ENCODE results near the gene JUN.
A peak's percentile ranks its signal among the peaks of the same experiment; 100 is the strongest.

Gene JUN

DNA sequence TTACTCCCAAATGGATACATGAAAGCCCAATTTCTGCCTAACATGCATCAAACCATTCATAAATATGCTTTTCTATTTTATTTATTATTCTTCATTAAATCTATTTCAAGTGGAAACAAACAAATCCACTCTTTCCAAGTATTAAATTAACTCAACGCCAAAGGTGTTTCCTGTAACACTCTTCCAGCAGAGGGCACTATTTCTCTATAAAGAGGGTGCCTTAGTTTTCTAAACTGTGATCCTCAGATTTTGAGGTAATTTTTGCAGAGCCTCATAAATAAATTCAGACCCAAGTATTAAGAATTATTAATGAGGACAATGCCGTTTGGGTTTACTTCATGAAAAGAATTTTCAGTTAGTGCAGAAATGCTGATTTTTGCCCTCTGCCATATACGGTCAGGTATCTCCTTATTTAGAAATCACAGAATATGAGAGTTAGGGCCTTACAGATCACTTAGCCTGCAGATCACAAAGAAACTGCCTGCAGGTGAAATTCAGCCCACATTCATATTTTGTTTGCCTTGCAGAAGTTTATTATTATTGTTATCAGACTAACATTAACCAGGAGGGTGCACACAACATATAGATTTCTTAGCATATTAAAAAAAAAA lies 43.9 kb downstream of the JUN start:
- POLR2A ChIA-PET = no interaction called here
- TF ChIP-seq ZNF654 (tag by site-specific recombination; IDR thresholded peaks at IDR 0.05; ENCODE audit: low read depth) = peak; percentile 87
- TF ChIP-seq, protein P1, sequence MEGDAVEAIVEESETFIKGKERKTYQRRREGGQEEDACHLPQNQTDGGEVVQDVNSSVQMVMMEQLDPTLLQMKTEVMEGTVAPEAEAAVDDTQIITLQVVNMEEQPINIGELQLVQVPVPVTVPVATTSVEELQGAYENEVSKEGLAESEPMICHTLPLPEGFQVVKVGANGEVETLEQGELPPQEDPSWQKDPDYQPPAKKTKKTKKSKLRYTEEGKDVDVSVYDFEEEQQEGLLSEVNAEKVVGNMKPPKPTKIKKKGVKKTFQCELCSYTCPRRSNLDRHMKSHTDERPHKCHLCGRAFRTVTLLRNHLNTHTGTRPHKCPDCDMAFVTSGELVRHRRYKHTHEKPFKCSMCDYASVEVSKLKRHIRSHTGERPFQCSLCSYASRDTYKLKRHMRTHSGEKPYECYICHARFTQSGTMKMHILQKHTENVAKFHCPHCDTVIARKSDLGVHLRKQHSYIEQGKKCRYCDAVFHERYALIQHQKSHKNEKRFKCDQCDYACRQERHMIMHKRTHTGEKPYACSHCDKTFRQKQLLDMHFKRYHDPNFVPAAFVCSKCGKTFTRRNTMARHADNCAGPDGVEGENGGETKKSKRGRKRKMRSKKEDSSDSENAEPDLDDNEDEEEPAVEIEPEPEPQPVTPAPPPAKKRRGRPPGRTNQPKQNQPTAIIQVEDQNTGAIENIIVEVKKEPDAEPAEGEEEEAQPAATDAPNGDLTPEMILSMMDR (tag by site-specific recombination; IDR thresholded peaks at IDR 0.05) = peak; percentile 39; the same call in 1 of the 2 replicates
- TF ChIP-seq ZNF335 (tag by site-specific recombination; conservative IDR thresholded peaks at IDR 0.05) = no peak
- TF ChIP-seq ZNF214 (tag by site-specific recombination; IDR thresholded peaks at IDR 0.05; ENCODE audit: borderline replicate concordance) = no peak
- no peak for TF ChIP-seq ZNF404 (tag by site-specific recombination; IDR thresholded peaks at IDR 0.05)
- TF ChIP-seq, protein P2, sequence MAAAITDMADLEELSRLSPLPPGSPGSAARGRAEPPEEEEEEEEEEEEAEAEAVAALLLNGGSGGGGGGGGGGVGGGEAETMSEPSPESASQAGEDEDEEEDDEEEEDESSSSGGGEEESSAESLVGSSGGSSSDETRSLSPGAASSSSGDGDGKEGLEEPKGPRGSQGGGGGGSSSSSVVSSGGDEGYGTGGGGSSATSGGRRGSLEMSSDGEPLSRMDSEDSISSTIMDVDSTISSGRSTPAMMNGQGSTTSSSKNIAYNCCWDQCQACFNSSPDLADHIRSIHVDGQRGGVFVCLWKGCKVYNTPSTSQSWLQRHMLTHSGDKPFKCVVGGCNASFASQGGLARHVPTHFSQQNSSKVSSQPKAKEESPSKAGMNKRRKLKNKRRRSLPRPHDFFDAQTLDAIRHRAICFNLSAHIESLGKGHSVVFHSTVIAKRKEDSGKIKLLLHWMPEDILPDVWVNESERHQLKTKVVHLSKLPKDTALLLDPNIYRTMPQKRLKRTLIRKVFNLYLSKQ (tag by site-specific recombination; IDR thresholded peaks at IDR 0.05; ENCODE audit: borderline replicate concordance) = no peak
- TF ChIP-seq ZBTB48 (tag by site-specific recombination; IDR thresholded peaks at IDR 0.05) = no peak
- TF ChIP-seq, protein P3, sequence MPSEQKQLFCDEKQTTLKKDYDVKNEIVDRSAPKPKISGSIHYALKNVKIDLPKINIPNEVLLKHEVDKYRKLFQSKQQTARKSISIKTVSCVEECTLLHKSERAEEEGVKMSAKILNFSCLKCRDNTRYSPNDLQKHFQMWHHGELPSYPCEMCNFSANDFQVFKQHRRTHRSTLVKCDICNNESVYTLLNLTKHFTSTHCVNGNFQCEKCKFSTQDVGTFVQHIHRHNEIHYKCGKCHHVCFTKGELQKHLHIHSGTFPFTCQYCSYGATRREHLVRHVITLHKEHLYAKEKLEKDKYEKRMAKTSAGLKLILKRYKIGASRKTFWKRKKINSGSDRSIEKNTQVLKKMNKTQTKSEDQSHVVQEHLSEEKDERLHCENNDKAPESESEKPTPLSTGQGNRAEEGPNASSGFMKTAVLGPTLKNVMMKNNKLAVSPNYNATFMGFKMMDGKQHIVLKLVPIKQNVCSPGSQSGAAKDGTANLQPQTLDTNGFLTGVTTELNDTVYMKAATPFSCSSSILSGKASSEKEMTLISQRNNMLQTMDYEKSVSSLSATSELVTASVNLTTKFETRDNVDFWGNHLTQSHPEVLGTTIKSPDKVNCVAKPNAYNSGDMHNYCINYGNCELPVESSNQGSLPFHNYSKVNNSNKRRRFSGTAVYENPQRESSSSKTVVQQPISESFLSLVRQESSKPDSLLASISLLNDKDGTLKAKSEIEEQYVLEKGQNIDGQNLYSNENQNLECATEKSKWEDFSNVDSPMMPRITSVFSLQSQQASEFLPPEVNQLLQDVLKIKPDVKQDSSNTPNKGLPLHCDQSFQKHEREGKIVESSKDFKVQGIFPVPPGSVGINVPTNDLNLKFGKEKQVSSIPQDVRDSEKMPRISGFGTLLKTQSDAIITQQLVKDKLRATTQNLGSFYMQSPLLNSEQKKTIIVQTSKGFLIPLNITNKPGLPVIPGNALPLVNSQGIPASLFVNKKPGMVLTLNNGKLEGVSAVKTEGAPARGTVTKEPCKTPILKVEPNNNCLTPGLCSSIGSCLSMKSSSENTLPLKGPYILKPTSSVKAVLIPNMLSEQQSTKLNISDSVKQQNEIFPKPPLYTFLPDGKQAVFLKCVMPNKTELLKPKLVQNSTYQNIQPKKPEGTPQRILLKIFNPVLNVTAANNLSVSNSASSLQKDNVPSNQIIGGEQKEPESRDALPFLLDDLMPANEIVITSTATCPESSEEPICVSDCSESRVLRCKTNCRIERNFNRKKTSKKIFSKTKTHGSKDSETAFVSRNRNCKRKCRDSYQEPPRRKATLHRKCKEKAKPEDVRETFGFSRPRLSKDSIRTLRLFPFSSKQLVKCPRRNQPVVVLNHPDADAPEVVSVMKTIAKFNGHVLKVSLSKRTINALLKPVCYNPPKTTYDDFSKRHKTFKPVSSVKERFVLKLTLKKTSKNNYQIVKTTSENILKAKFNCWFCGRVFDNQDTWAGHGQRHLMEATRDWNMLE (tag by site-specific recombination; conservative IDR thresholded peaks at IDR 0.05; ENCODE audit: low read depth) = no peak
- TF ChIP-seq MYNN (tag by site-specific recombination; IDR thresholded peaks at IDR 0.05; ENCODE audit: borderline replicate concordance) = no peak
- no peak for TF ChIP-seq IKZF3 (tag by site-specific recombination; IDR thresholded peaks at IDR 0.05)
- TF ChIP-seq ZNF670 (tag by site-specific recombination; IDR thresholded peaks at IDR 0.05; ENCODE audit: low read depth) = no peak
- peak; percentile 17; the same call in 1 of the 2 replicates for TF ChIP-seq SP7 (tag by site-specific recombination; IDR thresholded peaks at IDR 0.05)
- no peak for TF ChIP-seq ZEB2 (tag by site-specific recombination; IDR thresholded peaks at IDR 0.05)
- TF ChIP-seq, protein P4, sequence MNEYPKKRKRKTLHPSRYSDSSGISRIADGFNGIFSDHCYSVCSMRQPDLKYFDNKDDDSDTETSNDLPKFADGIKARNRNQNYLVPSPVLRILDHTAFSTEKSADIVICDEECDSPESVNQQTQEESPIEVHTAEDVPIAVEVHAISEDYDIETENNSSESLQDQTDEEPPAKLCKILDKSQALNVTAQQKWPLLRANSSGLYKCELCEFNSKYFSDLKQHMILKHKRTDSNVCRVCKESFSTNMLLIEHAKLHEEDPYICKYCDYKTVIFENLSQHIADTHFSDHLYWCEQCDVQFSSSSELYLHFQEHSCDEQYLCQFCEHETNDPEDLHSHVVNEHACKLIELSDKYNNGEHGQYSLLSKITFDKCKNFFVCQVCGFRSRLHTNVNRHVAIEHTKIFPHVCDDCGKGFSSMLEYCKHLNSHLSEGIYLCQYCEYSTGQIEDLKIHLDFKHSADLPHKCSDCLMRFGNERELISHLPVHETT (tag by site-specific recombination; IDR thresholded peaks at IDR 0.05) = no peak
- TF ChIP-seq ZNF157 (tag by site-specific recombination; IDR thresholded peaks at IDR 0.05) = no peak
- TF ChIP-seq WT1 (tag by site-specific recombination; IDR thresholded peaks at IDR 0.05) = no peak
- TF ChIP-seq ZNF660 (tag by site-specific recombination; IDR thresholded peaks at IDR 0.05) = peak; percentile 60; the same call in 1 of the 2 replicates
- no peak for TF ChIP-seq ZNF776 (tag by site-specific recombination; IDR thresholded peaks at IDR 0.05; ENCODE audit: borderline replicate concordance)
- TF ChIP-seq ZNF274 (IDR thresholded peaks at IDR 0.05; ENCODE audit: low read length) = no peak
- no peak for TF ChIP-seq ZNF274 (tag by site-specific recombination; IDR thresholded peaks at IDR 0.05; ENCODE audit: borderline replicate concordance)
- peak; percentile 18; the same call in 1 of the 2 replicates for TF ChIP-seq ZNF664 (tag by site-specific recombination; IDR thresholded peaks at IDR 0.05)
- TF ChIP-seq, protein P5, sequence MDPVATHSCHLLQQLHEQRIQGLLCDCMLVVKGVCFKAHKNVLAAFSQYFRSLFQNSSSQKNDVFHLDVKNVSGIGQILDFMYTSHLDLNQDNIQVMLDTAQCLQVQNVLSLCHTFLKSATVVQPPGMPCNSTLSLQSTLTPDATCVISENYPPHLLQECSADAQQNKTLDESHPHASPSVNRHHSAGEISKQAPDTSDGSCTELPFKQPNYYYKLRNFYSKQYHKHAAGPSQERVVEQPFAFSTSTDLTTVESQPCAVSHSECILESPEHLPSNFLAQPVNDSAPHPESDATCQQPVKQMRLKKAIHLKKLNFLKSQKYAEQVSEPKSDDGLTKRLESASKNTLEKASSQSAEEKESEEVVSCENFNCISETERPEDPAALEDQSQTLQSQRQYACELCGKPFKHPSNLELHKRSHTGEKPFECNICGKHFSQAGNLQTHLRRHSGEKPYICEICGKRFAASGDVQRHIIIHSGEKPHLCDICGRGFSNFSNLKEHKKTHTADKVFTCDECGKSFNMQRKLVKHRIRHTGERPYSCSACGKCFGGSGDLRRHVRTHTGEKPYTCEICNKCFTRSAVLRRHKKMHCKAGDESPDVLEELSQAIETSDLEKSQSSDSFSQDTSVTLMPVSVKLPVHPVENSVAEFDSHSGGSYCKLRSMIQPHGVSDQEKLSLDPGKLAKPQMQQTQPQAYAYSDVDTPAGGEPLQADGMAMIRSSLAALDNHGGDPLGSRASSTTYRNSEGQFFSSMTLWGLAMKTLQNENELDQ (tag by site-specific recombination; IDR thresholded peaks at IDR 0.05; ENCODE audit: low read depth) = no peak
- TF ChIP-seq ZBTB7A (tag by site-specific recombination; IDR thresholded peaks at IDR 0.05; ENCODE audit: low read depth) = no peak
- no peak for TF ChIP-seq BCL11A (tag by site-specific recombination; IDR thresholded peaks at IDR 0.05; ENCODE audit: low read depth)
- TF ChIP-seq ZNF350 (tag by site-specific recombination; IDR thresholded peaks at IDR 0.05) = no peak
- Histone ChIP-seq H3K27ac (ENCODE audit: extremely low read depth, low read depth, low read length) (no peak overlapping the region), H3K4me3 (ENCODE audit: low read depth, low read length) (no peak overlapping the region), H3K9me3 (ENCODE audit: control insufficient read depth, insufficient read depth, low read depth, low read length) (no peaks in the 10 kb centered on the region), H3K36me3 (ENCODE audit: control insufficient read depth in 2 of 2, insufficient read depth in 1 of 2, low read length in 2 of 2) (no peaks in the 10 kb centered on the region), H3K4me1 (ENCODE audit: control insufficient read depth, insufficient read depth, low read length) (peaks cover 5% of the 10 kb centered on the region; the same call in 1 of the 2 replicates)
- CTCF ChIA-PET = interaction anchor here (0.5 to 3.1 kb wide), 15 partner anchors 9 to 1231 kb away, joined by 3 to 18 read pairs (median 4); no protein-coding TSS in a partner anchor
